Caco-2 (cell line): Measurements from ENCODE around the gene WDR27. TPM values are rescaled to one million over a fixed set of nuclear protein-coding genes. Genes with fewer than 3 reads are reported as not detected.

Source experiments
- BruUV-seq: library from RNA; stranded (reverse); fragments of 400-500 nt; replicated peaks from 2 replicates; lab custom pipeline; 2021; lab: Mats Ljungman, UMichigan
- CTCF ChIA-PET: fragments of 300-600 bp; sonication (Branson Sonifier 250); formaldehyde crosslinking; loops from one replicate; lab custom pipeline; 2022; ENCODE audit warnings: antibody characterized with exemption; lab: Charles Lee
- POLR2A ChIA-PET: fragments of 300-600 bp; sonication (Branson Sonifier 250); formaldehyde crosslinking; loops from one replicate; lab custom pipeline; 2022; ENCODE audit warnings: antibody characterized with exemption; lab: Charles Lee
- DNase-seq, 2 experiments: peaks; one replicate each; pipeline versions ENCODE4 v3.0.0 to v3.0.0-alpha.2; 2020 to 2022
- H3K27me3 ChIP-seq: replicated peaks from 2 replicates; pipeline ENCODE4 v1.6.0; 2011; ENCODE audit warnings: low read length; ENCODE audit not compliant: control insufficient read depth, insufficient read depth
- H3K36me3 ChIP-seq: 2 replicates; pipeline ENCODE4 v1.5.1; 2011; ENCODE audit warnings: low read length; ENCODE audit not compliant: control insufficient read depth, insufficient read depth
- H3K4me1 ChIP-seq: fragments of 250-450 bp; sonication (Bioruptor Pico); 2 replicates; pipeline ENCODE4 v1.5.1; 2020; ENCODE audit warnings: mild to moderate bottlenecking
- H3K4me3 ChIP-seq: 2 replicates; pipeline ENCODE4 v1.5.1; 2011; ENCODE audit warnings: low read depth, mild to moderate bottlenecking, control low read depth, low read length
- H3K9me3 ChIP-seq: fragments of 250-450 bp; sonication (Bioruptor Pico); 2 replicates; pipeline ENCODE4 v1.5.1; 2020; ENCODE audit warnings: mild to moderate bottlenecking, moderate library complexity
- H3K27ac Mint-ChIP-seq: one replicate; pipeline ENCODE4 v1.8.0; 2022; ENCODE audit warnings: mixed read lengths; ENCODE audit not compliant: unreplicated experiment
- H3K27me3 Mint-ChIP-seq: one replicate; pipeline ENCODE4 v1.8.0; 2022; ENCODE audit warnings: mixed read lengths; ENCODE audit not compliant: insufficient read depth, unreplicated experiment
- H3K36me3 Mint-ChIP-seq: one replicate; pipeline ENCODE4 v1.8.0; 2022; ENCODE audit warnings: mild to moderate bottlenecking, mixed read lengths; ENCODE audit not compliant: insufficient read depth, unreplicated experiment
- H3K4me1 Mint-ChIP-seq: one replicate; pipeline ENCODE4 v1.8.0; 2022; ENCODE audit warnings: low read depth, mixed read lengths; ENCODE audit not compliant: unreplicated experiment
- H3K4me3 Mint-ChIP-seq: one replicate; pipeline ENCODE4 v1.8.0; 2022; ENCODE audit warnings: mild to moderate bottlenecking, moderate library complexity, mixed read lengths; ENCODE audit not compliant: unreplicated experiment
- H3K9me3 Mint-ChIP-seq: one replicate; pipeline ENCODE4 v1.8.0; 2022; ENCODE audit warnings: mixed read lengths; ENCODE audit not compliant: unreplicated experiment
- intact Hi-C: fragments of 100-400 bp; cut with micrococcal nuclease; formaldehyde crosslinking; loops from one replicate; pipeline ENCODE4 v1.10.0; 2022; ENCODE audit not compliant: unreplicated experiment
- total RNA-seq: library from RNA; stranded (reverse); gene quantifications from 2 replicates; pipeline ENCODE4 v1.2.3, GENCODE V29; 2022
- TF ChIP-seq, protein P1 (sequence below), 2 experiments: fragments of 200-600 bp in 1 of 2; IDR thresholded peaks; 1 replicate in 1 of 2; 2 replicates in 1 of 2; pipeline versions ENCODE4 v1.5.1 to v1.8.0; 2011 to 2022; ENCODE audit warnings: antibody characterized with exemption in 1 of 2, control low read depth in 1 of 2, inconsistent platforms in 1 of 2, low read depth in 1 of 2, low read length in 1 of 2, mild to moderate bottlenecking in 1 of 2, moderate library complexity in 1 of 2; ENCODE audit not compliant: insufficient read depth in 1 of 2, severe bottlenecking in 1 of 2, unreplicated experiment in 1 of 2

Gene WDR27
- total RNA-seq, 1 experiment from 2014 or later: 62.9 TPM

- TF ChIP-seq, protein P1, sequence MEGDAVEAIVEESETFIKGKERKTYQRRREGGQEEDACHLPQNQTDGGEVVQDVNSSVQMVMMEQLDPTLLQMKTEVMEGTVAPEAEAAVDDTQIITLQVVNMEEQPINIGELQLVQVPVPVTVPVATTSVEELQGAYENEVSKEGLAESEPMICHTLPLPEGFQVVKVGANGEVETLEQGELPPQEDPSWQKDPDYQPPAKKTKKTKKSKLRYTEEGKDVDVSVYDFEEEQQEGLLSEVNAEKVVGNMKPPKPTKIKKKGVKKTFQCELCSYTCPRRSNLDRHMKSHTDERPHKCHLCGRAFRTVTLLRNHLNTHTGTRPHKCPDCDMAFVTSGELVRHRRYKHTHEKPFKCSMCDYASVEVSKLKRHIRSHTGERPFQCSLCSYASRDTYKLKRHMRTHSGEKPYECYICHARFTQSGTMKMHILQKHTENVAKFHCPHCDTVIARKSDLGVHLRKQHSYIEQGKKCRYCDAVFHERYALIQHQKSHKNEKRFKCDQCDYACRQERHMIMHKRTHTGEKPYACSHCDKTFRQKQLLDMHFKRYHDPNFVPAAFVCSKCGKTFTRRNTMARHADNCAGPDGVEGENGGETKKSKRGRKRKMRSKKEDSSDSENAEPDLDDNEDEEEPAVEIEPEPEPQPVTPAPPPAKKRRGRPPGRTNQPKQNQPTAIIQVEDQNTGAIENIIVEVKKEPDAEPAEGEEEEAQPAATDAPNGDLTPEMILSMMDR (IDR thresholded peaks at IDR 0.05; ENCODE audit: insufficient read depth in 1 of 2, low read depth in 1 of 2, low read length in 1 of 2, severe bottlenecking in 1 of 2, unreplicated experiment in 1 of 2): no peak
- H3K4me3 Mint-ChIP-seq: no peak overlapping the region
- DNase-seq: no peak
- H3K9me3 ChIP-seq: no peaks in the 10 kb centered on the region
- POLR2A ChIA-PET: no interaction called here
- CTCF ChIA-PET: no interaction called here
- no peaks in the 10 kb centered on the region for H3K4me1 Mint-ChIP-seq
- H3K27me3 ChIP-seq: no peaks in the 10 kb centered on the region
- no peaks in the 10 kb centered on the region for H3K27me3 Mint-ChIP-seq
- no peaks in the 10 kb centered on the region for H3K4me1 ChIP-seq
- peaks cover 19% of the 10 kb centered on the region for H3K36me3 Mint-ChIP-seq
- no peaks in the 10 kb centered on the region for H3K9me3 Mint-ChIP-seq
- peaks cover 3% of the 10 kb centered on the region; the same call in 1 of the 2 replicates for H3K36me3 ChIP-seq
- H3K27ac Mint-ChIP-seq: no peak overlapping the region
- BruUV-seq: TSS peak; percentile 14
- no peak overlapping the region for H3K4me3 ChIP-seq
- intact Hi-C loops: no loop called here
These were observed 32.7 kb downstream of the WDR27 start for GRCh38 chr6:169669147-169669546.

- no peaks in the 10 kb centered on the region for H3K27me3 ChIP-seq
- no peaks in the 10 kb centered on the region for H3K27me3 Mint-ChIP-seq
- peaks cover 3% of the 10 kb centered on the region; the same call in 1 of the 2 replicates for H3K36me3 ChIP-seq
- CTCF ChIA-PET: no interaction called here
- POLR2A ChIA-PET: no interaction called here
- TF ChIP-seq, protein P1 (IDR thresholded peaks at IDR 0.05; ENCODE audit: insufficient read depth in 1 of 2, low read depth in 1 of 2, low read length in 1 of 2, severe bottlenecking in 1 of 2, unreplicated experiment in 1 of 2): no peak
- no peak overlapping the region for H3K4me3 Mint-ChIP-seq
- H3K9me3 ChIP-seq: no peaks in the 10 kb centered on the region
- intact Hi-C loops: no loop called here
- H3K4me1 Mint-ChIP-seq: no peaks in the 10 kb centered on the region
- BruUV-seq: no TSS peak
- peaks cover 26% of the 10 kb centered on the region for H3K36me3 Mint-ChIP-seq
- no peaks in the 10 kb centered on the region for H3K9me3 Mint-ChIP-seq
- no peak for DNase-seq
- no peak overlapping the region for H3K4me3 ChIP-seq
- no peak overlapping the region for H3K27ac Mint-ChIP-seq
- H3K4me1 ChIP-seq: no peaks in the 10 kb centered on the region
These were observed 33.5 kb downstream of the WDR27 start for GRCh38 chr6:169668203-169668847.

DNA sequence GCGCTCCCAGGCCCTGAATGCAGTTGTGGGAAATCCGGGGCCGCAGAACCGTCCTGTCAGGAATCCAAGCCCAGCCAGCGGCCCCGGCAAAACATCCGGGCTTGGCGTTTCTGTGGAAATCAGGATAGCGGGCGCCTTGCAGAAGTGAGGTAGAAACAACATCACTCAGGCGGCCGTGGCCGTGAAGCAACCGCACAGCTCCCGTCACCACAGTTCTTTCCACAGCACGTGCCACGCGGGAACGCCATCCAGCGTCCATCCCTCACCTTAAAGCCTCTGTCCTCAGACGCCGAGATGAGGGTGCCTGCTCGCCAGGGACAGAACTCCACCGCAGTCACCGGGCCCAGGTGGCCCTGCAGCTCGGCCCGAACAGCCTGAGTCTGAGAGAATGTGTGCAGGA is 34.1 kb downstream of the WDR27 start:
- H3K36me3 Mint-ChIP-seq: peaks cover 31% of the 10 kb centered on the region
- ChIA-PET POLR2A (no interaction called here), CTCF (no interaction called here)
- no peak overlapping the region for H3K4me3 ChIP-seq
- H3K27me3 ChIP-seq: no peaks in the 10 kb centered on the region
- no peaks in the 10 kb centered on the region for H3K9me3 ChIP-seq
- H3K27ac Mint-ChIP-seq: no peak overlapping the region
- H3K9me3 Mint-ChIP-seq: no peaks in the 10 kb centered on the region
- peaks cover 3% of the 10 kb centered on the region; the same call in 1 of the 2 replicates for H3K36me3 ChIP-seq
- DNase-seq: no peak
- H3K4me1 ChIP-seq: no peaks in the 10 kb centered on the region
- intact Hi-C loops: no loop called here
- H3K4me1 Mint-ChIP-seq: no peaks in the 10 kb centered on the region
- TF ChIP-seq, protein P1 (IDR thresholded peaks at IDR 0.05; ENCODE audit: insufficient read depth in 1 of 2, low read depth in 1 of 2, low read length in 1 of 2, severe bottlenecking in 1 of 2, unreplicated experiment in 1 of 2): no peak
- H3K27me3 Mint-ChIP-seq: no peaks in the 10 kb centered on the region
- H3K4me3 Mint-ChIP-seq: no peak overlapping the region
- no TSS peak for BruUV-seq
